HG03196 (cell line): ENCODE data around the gene NCK2.
A peak's percentile ranks its signal among the peaks of the same experiment; 100 is the strongest.

Source experiments
- ATAC-seq: cut with Tn5 transposase; IDR thresholded peaks from one replicate; pipeline ENCODE4 v1.9.1; 2021; ENCODE audit not compliant: unreplicated experiment

Gene NCK2

GRCh38 chr2:105789745-105790460, 45.2 kb downstream of the NCK2 start:
- peak; percentile 71 for ATAC-seq

- peak; percentile 9 for ATAC-seq
Measured at GRCh38 chr2:105790461-105791149, 45.9 kb downstream of the NCK2 start.

GRCh38 chr2:105791229-105791628, 46.5 kb downstream of the NCK2 start:
- no peak for ATAC-seq

GRCh38 chr2:105792561-105792960, 47.8 kb downstream of the NCK2 start:
- no peak for ATAC-seq

- no peak for ATAC-seq
Measured at GRCh38 chr2:105793196-105793975, 48.7 kb downstream of the NCK2 start.

- ATAC-seq = no peak
Measured at GRCh38 chr2:105794926-105795574, 50.3 kb downstream of the NCK2 start.

- no peak for ATAC-seq
Measured at GRCh38 chr2:105795575-105795934, 50.8 kb downstream of the NCK2 start.

- ATAC-seq = no peak
Measured at GRCh38 chr2:105796131-105796638, 51.5 kb downstream of the NCK2 start.

GRCh38 chr2:105796791-105797190, 52.1 kb downstream of the NCK2 start:
- no peak for ATAC-seq

GRCh38 chr2:105797298-105797819, 52.6 kb downstream of the NCK2 start:
- ATAC-seq = peak; percentile 54

- ATAC-seq = no peak
Measured at GRCh38 chr2:105798595-105798994, 53.9 kb downstream of the NCK2 start.

GRCh38 chr2:105800036-105800713, 55.5 kb downstream of the NCK2 start:
- ATAC-seq = no peak

GRCh38 chr2:105800953-105801635, 56.4 kb downstream of the NCK2 start:
- ATAC-seq = no peak

- ATAC-seq = no peak
Measured at GRCh38 chr2:105801961-105802360, 57.2 kb downstream of the NCK2 start.

GRCh38 chr2:105802587-105802986, 57.9 kb downstream of the NCK2 start:
- peak; percentile 52 for ATAC-seq

GRCh38 chr2:105803337-105803736, 58.6 kb downstream of the NCK2 start:
- peak; percentile 29 for ATAC-seq

GRCh38 chr2:105803773-105804172, 59.1 kb downstream of the NCK2 start:
- ATAC-seq = no peak

GRCh38 chr2:105804266-105804665, 59.6 kb downstream of the NCK2 start:
- no peak for ATAC-seq

- no peak for ATAC-seq
Measured at GRCh38 chr2:105806996-105807395, 62.3 kb downstream of the NCK2 start.
